Measurements from ENCODE around the gene GRIK1.

DNA sequence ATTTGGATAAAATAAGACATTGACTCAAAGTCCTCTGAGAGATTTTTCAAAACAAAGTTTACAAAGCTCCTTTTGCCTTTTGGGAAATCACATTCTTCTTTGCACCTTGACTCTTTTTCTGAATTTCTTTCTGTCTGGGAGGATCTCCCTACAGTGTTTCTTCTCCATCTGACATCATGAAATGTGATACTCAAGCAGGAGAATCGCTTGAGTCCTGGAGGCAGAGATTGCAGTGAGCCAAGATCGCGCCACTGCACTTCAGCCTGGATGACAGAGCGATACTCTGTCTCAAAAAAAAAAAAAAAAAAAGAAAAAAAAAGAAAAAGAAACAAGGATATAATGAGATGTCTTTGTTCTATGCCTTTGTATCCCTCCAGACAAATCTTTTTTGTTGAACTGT is 13.3 kb upstream of the GRIK1 start:
- TF ChIP-seq, protein P1, sequence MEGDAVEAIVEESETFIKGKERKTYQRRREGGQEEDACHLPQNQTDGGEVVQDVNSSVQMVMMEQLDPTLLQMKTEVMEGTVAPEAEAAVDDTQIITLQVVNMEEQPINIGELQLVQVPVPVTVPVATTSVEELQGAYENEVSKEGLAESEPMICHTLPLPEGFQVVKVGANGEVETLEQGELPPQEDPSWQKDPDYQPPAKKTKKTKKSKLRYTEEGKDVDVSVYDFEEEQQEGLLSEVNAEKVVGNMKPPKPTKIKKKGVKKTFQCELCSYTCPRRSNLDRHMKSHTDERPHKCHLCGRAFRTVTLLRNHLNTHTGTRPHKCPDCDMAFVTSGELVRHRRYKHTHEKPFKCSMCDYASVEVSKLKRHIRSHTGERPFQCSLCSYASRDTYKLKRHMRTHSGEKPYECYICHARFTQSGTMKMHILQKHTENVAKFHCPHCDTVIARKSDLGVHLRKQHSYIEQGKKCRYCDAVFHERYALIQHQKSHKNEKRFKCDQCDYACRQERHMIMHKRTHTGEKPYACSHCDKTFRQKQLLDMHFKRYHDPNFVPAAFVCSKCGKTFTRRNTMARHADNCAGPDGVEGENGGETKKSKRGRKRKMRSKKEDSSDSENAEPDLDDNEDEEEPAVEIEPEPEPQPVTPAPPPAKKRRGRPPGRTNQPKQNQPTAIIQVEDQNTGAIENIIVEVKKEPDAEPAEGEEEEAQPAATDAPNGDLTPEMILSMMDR (IDR thresholded peaks at IDR 0.05) = no peak
- TF ChIP-seq POLR2AphosphoS5 (IDR thresholded peaks at IDR 0.05) = no peak

Measured in suprapubic skin (tissue), 3 donors.